GM12874 (cell line): ENCODE results near the gene SORBS1.

Experiments used
- CTCF ChIP-seq: IDR thresholded peaks from 2 replicates; pipeline ENCODE4 v1.5.1; 2011; ENCODE audit warnings: low read depth, mild to moderate bottlenecking, control low read depth, low read length, moderate library complexity; ENCODE audit not compliant: insufficient read depth

SORBS1 gene

GRCh38 chr10:95430231-95430951, 130.8 kb downstream of the SORBS1 start:
- peak; percentile 97 for TF ChIP-seq CTCF

- no peak for TF ChIP-seq CTCF
Measured at GRCh38 chr10:95429639-95430038, 131.5 kb downstream of the SORBS1 start.

- TF ChIP-seq CTCF: no peak
Measured at GRCh38 chr10:95428701-95429100, 132.5 kb downstream of the SORBS1 start.

- TF ChIP-seq CTCF: no peak
Measured at GRCh38 chr10:95426482-95426881, 134.7 kb downstream of the SORBS1 start.

- no peak for TF ChIP-seq CTCF
Measured at GRCh38 chr10:95425592-95426465, 135.3 kb downstream of the SORBS1 start.

- no peak for TF ChIP-seq CTCF
Measured at GRCh38 chr10:95423164-95424005, 137.8 kb downstream of the SORBS1 start.

- TF ChIP-seq CTCF: no peak
Measured at GRCh38 chr10:95422233-95422632, 138.9 kb downstream of the SORBS1 start.
